Inferior parietal cortex (tissue), 1 donor: ENCODE measurements around the gene PPP4R2.

ENCODE experiments used
- DNase-seq: peaks from one replicate; pipeline ENCODE4 v3.0.0-alpha.2; 2016; ENCODE audit errors: extremely low spot score

Gene PPP4R2

DNA sequence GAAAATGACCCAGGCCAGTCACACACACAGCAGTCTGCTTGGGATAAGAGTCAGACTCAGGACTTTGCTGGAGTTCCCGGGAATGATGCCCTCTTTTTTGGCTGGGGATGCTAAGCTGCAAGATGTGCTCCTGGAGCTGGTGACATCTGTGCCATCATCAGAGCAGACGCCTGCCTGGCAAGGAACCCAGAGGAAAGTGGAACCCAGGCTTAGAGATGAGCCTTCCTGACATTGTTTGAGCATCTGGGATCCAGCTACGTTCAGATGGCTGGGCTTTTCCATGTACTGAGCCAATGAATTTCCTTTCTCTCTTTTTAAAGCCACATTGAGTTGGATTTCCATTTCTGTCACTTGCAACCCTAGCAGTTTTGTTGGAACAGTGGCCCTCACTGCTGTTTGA, 118.1 kb downstream of the PPP4R2 start:
- no peak for DNase-seq

DNA sequence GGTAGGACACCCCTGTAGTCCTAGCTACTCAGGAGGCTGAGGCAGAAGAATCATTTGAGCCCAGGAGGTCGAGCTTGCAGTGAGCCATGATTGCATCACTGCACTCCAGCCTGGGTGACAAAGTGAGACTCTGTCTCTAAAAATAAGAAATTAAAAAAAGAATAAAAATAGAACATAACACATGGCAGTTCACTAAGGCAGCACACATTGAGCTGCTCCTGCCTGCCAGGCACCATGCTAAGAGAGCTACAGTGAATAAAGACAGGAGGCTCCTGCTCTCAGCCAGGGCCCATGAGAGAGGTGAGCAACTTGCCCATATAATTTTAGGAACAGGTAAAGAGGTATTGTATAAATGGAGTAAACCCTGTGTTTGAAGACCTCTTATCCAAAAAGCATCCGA, 119.2 kb downstream of the PPP4R2 start:
- DNase-seq = no peak
